T-helper 2 cell treated with Interferon-gamma antibody and Interleukin-4, amounts not matched to agents 5 μg/mL and 100 μg/mL, for 36 hours (primary cell): ENCODE data around the gene COG5.

Experiments
- DNase-seq: peaks from one replicate; pipeline ENCODE4 v3.0.0; 2021; ENCODE audit warnings: low spot score
- H3K27ac Mint-ChIP-seq: one replicate; pipeline ENCODE4 v1.8.0; 2021; ENCODE audit warnings: mild to moderate bottlenecking, mixed read lengths
- H3K27me3 Mint-ChIP-seq: one replicate; pipeline ENCODE4 v1.8.0; 2021; ENCODE audit warnings: low read depth, mixed read lengths
- H3K36me3 Mint-ChIP-seq: one replicate; pipeline ENCODE4 v1.8.0; 2021; ENCODE audit warnings: low read depth, mixed read lengths
- H3K4me1 Mint-ChIP-seq: one replicate; pipeline ENCODE4 v1.8.0; 2021; ENCODE audit warnings: low read depth, mixed read lengths
- H3K4me3 Mint-ChIP-seq: one replicate; pipeline ENCODE4 v1.8.0; 2022; ENCODE audit warnings: mild to moderate bottlenecking, moderate library complexity, mixed read lengths
- H3K9me3 Mint-ChIP-seq: one replicate; pipeline ENCODE4 v1.8.0; 2021; ENCODE audit warnings: mixed read lengths

Gene COG5

GRCh38 chr7:107592361-107593024 is 28.8 kb upstream of the COG5 start:
- Mint-ChIP-seq H3K4me1 (no peaks in the 10 kb centered on the region), H3K27me3 (no peaks in the 10 kb centered on the region)
- no peak for DNase-seq

GRCh38 chr7:107591421-107591820 is 27.7 kb upstream of the COG5 start:
- DNase-seq, result no peak
- Mint-ChIP-seq H3K4me3 (no peak overlapping the region), H3K27ac (no peak overlapping the region), H3K9me3 (no peaks in the 10 kb centered on the region), H3K27me3 (no peaks in the 10 kb centered on the region), H3K36me3 (peaks cover 30% of the 10 kb centered on the region), H3K4me1 (no peaks in the 10 kb centered on the region)

More at GRCh38 chr7:107592361-107593024, 28.8 kb upstream of the COG5 start:
- Mint-ChIP-seq H3K36me3 (peaks cover 31% of the 10 kb centered on the region), H3K27ac (no peak overlapping the region), H3K4me3 (no peak overlapping the region), H3K9me3 (no peaks in the 10 kb centered on the region)

GRCh38 chr7:107588529-107589130 is 24.9 kb upstream of the COG5 start:
- no peaks in the 10 kb centered on the region for H3K4me1 Mint-ChIP-seq
- H3K4me3 Mint-ChIP-seq, result no peak overlapping the region

GRCh38 chr7:107584716-107585115 is 21.0 kb upstream of the COG5 start:
- peaks cover 15% of the 10 kb centered on the region for H3K4me1 Mint-ChIP-seq

More at GRCh38 chr7:107588529-107589130, 24.9 kb upstream of the COG5 start:
- Mint-ChIP-seq H3K27ac (no peak overlapping the region), H3K9me3 (no peaks in the 10 kb centered on the region), H3K36me3 (peaks cover 33% of the 10 kb centered on the region), H3K27me3 (no peaks in the 10 kb centered on the region)
- DNase-seq, result no peak

GRCh38 chr7:107582875-107583274 is 19.2 kb upstream of the COG5 start:
- peak overlapping the region; percentile 55 for H3K4me3 Mint-ChIP-seq

More at GRCh38 chr7:107584716-107585115, 21.0 kb upstream of the COG5 start:
- Mint-ChIP-seq H3K9me3 (no peaks in the 10 kb centered on the region), H3K27me3 (no peaks in the 10 kb centered on the region), H3K27ac (no peak overlapping the region), H3K36me3 (peaks cover 30% of the 10 kb centered on the region), H3K4me3 (no peak overlapping the region)
- no peak for DNase-seq

GRCh38 chr7:107581387-107582013 is 17.8 kb upstream of the COG5 start:
- Mint-ChIP-seq H3K9me3 (no peaks in the 10 kb centered on the region), H3K36me3 (peaks cover 20% of the 10 kb centered on the region), H3K27me3 (no peaks in the 10 kb centered on the region), H3K4me1 (peaks cover 20% of the 10 kb centered on the region), H3K27ac (peak overlapping the region; percentile 6), H3K4me3 (peak overlapping the region; percentile 79)
- DNase-seq, result no peak

More at GRCh38 chr7:107582875-107583274, 19.2 kb upstream of the COG5 start:
- H3K4me1 Mint-ChIP-seq, result peaks cover 20% of the 10 kb centered on the region
- H3K36me3 Mint-ChIP-seq, result peaks cover 24% of the 10 kb centered on the region
- no peaks in the 10 kb centered on the region for H3K27me3 Mint-ChIP-seq
- no peak for DNase-seq
- H3K27ac Mint-ChIP-seq, result peak overlapping the region; percentile 43
- H3K9me3 Mint-ChIP-seq, result no peaks in the 10 kb centered on the region

GRCh38 chr7:107580716-107581383 is 17.1 kb upstream of the COG5 start:
- H3K4me3 Mint-ChIP-seq, result peak overlapping the region; percentile 79

GRCh38 chr7:107579885-107580715 is 16.4 kb upstream of the COG5 start, which contains the start of gene BCAP29:
TSS of gene BCAP29 (plus strand) at chr7:107580246. CDS start at chr7:107580773, 527 bp downstream.
- Mint-ChIP-seq H3K9me3 (no peaks in the 10 kb centered on the region), H3K4me1 (peaks cover 20% of the 10 kb centered on the region), H3K4me3 (peak within 1 kb of the TSS; percentile 90), H3K27ac (peak within 1 kb of the TSS; percentile 92), H3K27me3 (no peaks in the 10 kb centered on the region), H3K36me3 (peaks cover 13% of the 10 kb centered on the region)
- peak; percentile 81 for DNase-seq

More at GRCh38 chr7:107580716-107581383, 17.1 kb upstream of the COG5 start:
- H3K9me3 Mint-ChIP-seq, result no peaks in the 10 kb centered on the region
- H3K4me1 Mint-ChIP-seq, result peaks cover 20% of the 10 kb centered on the region
- peaks cover 17% of the 10 kb centered on the region for H3K36me3 Mint-ChIP-seq
- H3K27ac Mint-ChIP-seq, result peak overlapping the region; percentile 74
- no peak for DNase-seq
- H3K27me3 Mint-ChIP-seq, result no peaks in the 10 kb centered on the region

GRCh38 chr7:107579554-107579884 is 15.8 kb upstream of the COG5 start:
- H3K9me3 Mint-ChIP-seq, result no peaks in the 10 kb centered on the region
- H3K4me1 Mint-ChIP-seq, result peaks cover 20% of the 10 kb centered on the region
- peak overlapping the region; percentile 92 for H3K27ac Mint-ChIP-seq
- H3K36me3 Mint-ChIP-seq, result peaks cover 13% of the 10 kb centered on the region
- no peak for DNase-seq
- no peaks in the 10 kb centered on the region for H3K27me3 Mint-ChIP-seq
- peak overlapping the region; percentile 90 for H3K4me3 Mint-ChIP-seq

- Mint-ChIP-seq H3K36me3 (peaks cover 11% of the 10 kb centered on the region), H3K4me3 (no peak overlapping the region), H3K27me3 (no peaks in the 10 kb centered on the region), H3K9me3 (no peaks in the 10 kb centered on the region), H3K27ac (no peak overlapping the region), H3K4me1 (peaks cover 4% of the 10 kb centered on the region)
- no peak for DNase-seq
Measured at GRCh38 chr7:107573537-107573936, 9.8 kb upstream of the COG5 start.

GRCh38 chr7:107570298-107570697 is 6.6 kb upstream of the COG5 start:
- Mint-ChIP-seq H3K36me3 (peaks cover 15% of the 10 kb centered on the region), H3K4me1 (peaks cover 3% of the 10 kb centered on the region), H3K27ac (no peak overlapping the region), H3K27me3 (no peaks in the 10 kb centered on the region), H3K4me3 (no peak overlapping the region), H3K9me3 (no peaks in the 10 kb centered on the region)
- DNase-seq, result no peak

- Mint-ChIP-seq H3K36me3 (peaks cover 15% of the 10 kb centered on the region), H3K27ac (peak overlapping the region; percentile 90), H3K27me3 (no peaks in the 10 kb centered on the region), H3K9me3 (no peaks in the 10 kb centered on the region), H3K4me1 (peaks cover 45% of the 10 kb centered on the region), H3K4me3 (peak overlapping the region; percentile 83)
- no peak for DNase-seq
Measured at GRCh38 chr7:107564553-107565298, 1.0 kb upstream of the COG5 start.
